Measurements from ENCODE around the gene GRIP1. TPM values are rescaled to one million over a fixed set of nuclear protein-coding genes. Genes with fewer than 3 reads are reported as not detected.
A peak's percentile ranks its signal among the peaks of the same experiment; 100 is the strongest.

GRIP1 gene
- total and polyA plus RNA-seq, 2 of the 4 experiments (the other 2 are of a cell fraction): under 0.01 to 0.07 TPM

DNA sequence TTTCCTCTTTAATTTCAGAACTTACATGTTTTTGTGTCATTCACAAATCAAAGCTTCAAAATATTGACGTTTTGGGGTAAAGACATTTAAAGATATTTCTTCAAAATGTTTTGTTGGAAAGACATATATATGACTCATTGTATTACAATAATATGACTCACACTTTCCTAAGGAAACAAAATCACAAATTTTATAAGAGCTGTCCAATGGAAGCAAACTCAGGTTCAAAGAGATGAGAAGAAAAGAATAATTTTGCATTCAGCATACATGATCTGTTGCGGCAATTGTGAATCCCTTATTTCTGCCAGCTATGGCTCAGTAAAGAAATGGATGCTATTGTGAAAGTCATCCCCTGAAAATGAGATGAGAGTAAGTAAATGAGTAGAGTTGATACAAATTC lies 82.7 kb downstream of the GRIP1 start:
- in situ Hi-C loops (cut with MboI; ENCODE audit: low sequenced_read_pairs): no loop called here
- no peaks in the 10 kb centered on the region for H3K9me1 ChIP-seq (ENCODE audit: insufficient read depth, low read length)
- no peaks in the 10 kb centered on the region for H3K9me3 ChIP-seq (ENCODE audit: control insufficient read depth, insufficient read depth, low read length)
- ChIA-PET POLR2A (ENCODE audit: unreplicated experiment) (no interaction called here), CTCF (no interaction called here)
- no peak overlapping the region for H3K14ac ChIP-seq (replicated peaks; ENCODE audit: low read depth, low read length)
- no peaks in the 10 kb centered on the region for H3K36me3 ChIP-seq (ENCODE audit: control insufficient read depth, insufficient read depth, low read length)
- no peak overlapping the region for H2AK9ac ChIP-seq (replicated peaks; ENCODE audit: low read depth, low read length, poor library complexity)
- H3K4me1 ChIP-seq (ENCODE audit: control insufficient read depth, insufficient read depth, low read length): no peaks in the 10 kb centered on the region
- H3K56ac ChIP-seq (ENCODE audit: extremely low read depth, insufficient read depth, low read length): no peak overlapping the region
- H3K4me2 ChIP-seq (ENCODE audit: low read depth, low read length): no peak overlapping the region
- H3K4ac ChIP-seq (ENCODE audit: low read depth, low read length): no peak overlapping the region
- dilution Hi-C loops (cut with HindIII; ENCODE audit: low sequenced_read_pairs, unreplicated experiment): no loop called here
- H4K91ac ChIP-seq (ENCODE audit: insufficient read depth, low read depth, low read length): no peak overlapping the region
- no peak overlapping the region for H2AFZ ChIP-seq (replicated peaks; ENCODE audit: low read length, poor library complexity)
- no peaks in the 10 kb centered on the region for H4K20me1 ChIP-seq (ENCODE audit: insufficient read depth, low read length)
- ATAC-seq (ENCODE audit: low read depth) (no peak), DNase-seq (peak; percentile 7)
- 100% methylated on average over 1 of the region's 2 CpGs; no CpG with 5 or more reads in 1 of the 2 experiments for WGBS, 2 experiments (ENCODE audit: extremely low coverage in 2 of 2, insufficient read length in 1 of 2)
- H2BK5ac ChIP-seq (ENCODE audit: low read depth, low read length, poor library complexity, severe bottlenecking): no peak overlapping the region
- H3K4me3 ChIP-seq (ENCODE audit: insufficient read depth, low read depth, low read length): no peak overlapping the region
- H3K27ac ChIP-seq (ENCODE audit: insufficient read depth, low read length): no peak overlapping the region
- no peak overlapping the region for H3K18ac ChIP-seq (ENCODE audit: low read depth, low read length)
- TF ChIP-seq RAD21 (IDR thresholded peaks at IDR 0.05; ENCODE audit: low read length) (no peak), MAZ (IDR thresholded peaks at IDR 0.05; ENCODE audit: borderline replicate concordance, low read depth, low read length) (no peak), FOS (IDR thresholded peaks at IDR 0.05; ENCODE audit: low read depth, low read length) (0 out of 2 replicates have a peak, but pooled peaks have one; percentile 32)
- no peak overlapping the region for H2AK5ac ChIP-seq (ENCODE audit: low read depth, low read length)
- H4K5ac ChIP-seq (ENCODE audit: low read depth, low read length): no peak overlapping the region
- H4K8ac ChIP-seq (ENCODE audit: low read depth in 2 of 2, low read length in 2 of 2): no peak overlapping the region
- H3K9ac ChIP-seq (ENCODE audit: low read depth, low read length): no peak overlapping the region
- H3K79me1 ChIP-seq (ENCODE audit: low read depth in 1 of 2, low read length in 2 of 2): no peaks in the 10 kb centered on the region
- intact Hi-C loops (cut with micrococcal nuclease): no loop called here
- H2BK15ac ChIP-seq (ENCODE audit: low read depth, low read length): no peak overlapping the region
- no peak overlapping the region for H2BK20ac ChIP-seq (ENCODE audit: low read depth, low read length)
- no TSS peak for BruUV-seq (replicated peaks)
- H3K23ac ChIP-seq (ENCODE audit: low read depth, low read length): no peak overlapping the region
- no peak overlapping the region for H2BK120ac ChIP-seq (ENCODE audit: low read depth, low read length)
- no peaks in the 10 kb centered on the region for H3K27me3 ChIP-seq (ENCODE audit: control insufficient read depth, insufficient read depth, low read length)
